Liver (tissue), 9 donors: ENCODE measurements around the gene BMX. TPM values are rescaled to one million over a fixed set of nuclear protein-coding genes. Genes with fewer than 3 reads are reported as not detected.

ENCODE experiments used
- DNase-seq: peaks from one replicate; pipeline ENCODE4 v3.0.0-alpha.2; 2017; ENCODE audit warnings: low spot score
- H3K27ac ChIP-seq, 2 donors: one replicate each; pipeline ENCODE4 v1.7.0; 2013; ENCODE audit warnings: inconsistent platforms in 2 of 2, low read length in 2 of 2, control low read depth in 1 of 2, low read depth in 1 of 2, mild to moderate bottlenecking in 1 of 2
- H3K27me3 ChIP-seq, 4 donors: one replicate each; pipeline versions ENCODE4 v1.6.1 to v1.7.0; 2013; ENCODE audit warnings: low read length in 3 of 4, inconsistent platforms in 1 of 4, mild to moderate bottlenecking in 1 of 4, moderate library complexity in 1 of 4; ENCODE audit not compliant: control insufficient read depth in 4 of 4, insufficient read depth in 4 of 4
- H3K36me3 ChIP-seq, 4 donors: one replicate each; pipeline versions ENCODE4 v1.6.1 to v1.7.0; 2013; ENCODE audit warnings: low read length in 3 of 4, mild to moderate bottlenecking in 3 of 4, low read depth in 1 of 4, moderate library complexity in 1 of 4; ENCODE audit not compliant: control insufficient read depth in 4 of 4, insufficient read depth in 3 of 4
- H3K4me1 ChIP-seq, 4 donors: one replicate each; pipeline versions ENCODE4 v1.6.1 to v1.7.0; 2013; ENCODE audit warnings: low read length in 3 of 4, mild to moderate bottlenecking in 3 of 4, moderate library complexity in 1 of 4; ENCODE audit not compliant: control insufficient read depth in 4 of 4, insufficient read depth in 4 of 4
- H3K4me3 ChIP-seq, 3 donors: one replicate each; pipeline versions ENCODE4 v1.6.1 to v1.7.0; 2013; ENCODE audit warnings: low read length in 3 of 3, control low read depth in 1 of 3, low read depth in 1 of 3, mild to moderate bottlenecking in 1 of 3
- H3K9ac ChIP-seq, 2 donors: one replicate each; pipeline ENCODE4 v1.7.0; 2013; ENCODE audit warnings: low read length in 2 of 2, mild to moderate bottlenecking in 2 of 2, moderate library complexity in 2 of 2, control low read depth in 1 of 2, low read depth in 1 of 2
- H3K9me3 ChIP-seq, 4 donors: one replicate each; pipeline versions ENCODE4 v1.6.1 to v1.7.0; 2013; ENCODE audit warnings: low read length in 3 of 4; ENCODE audit not compliant: control insufficient read depth in 4 of 4
- ATF3 ChIP-seq: IDR thresholded peaks from 2 replicates; pipeline ENCODE4 v1.6.1; 2016; ENCODE audit warnings: antibody characterized with exemption
- EGR1 ChIP-seq, 2 donors: IDR thresholded peaks; 2 replicates each; pipeline ENCODE4 v1.6.1; 2016 to 2018; ENCODE audit warnings: antibody characterized with exemption in 2 of 2, low read depth in 2 of 2
- FOXA1 ChIP-seq: IDR thresholded peaks from 2 replicates; pipeline ENCODE4 v1.6.1; 2016; ENCODE audit warnings: antibody characterized with exemption
- FOXA2 ChIP-seq: IDR thresholded peaks from 2 replicates; pipeline ENCODE4 v1.6.1; 2016; ENCODE audit warnings: antibody characterized with exemption
- GABPA ChIP-seq, 2 donors: IDR thresholded peaks in 1 of 2; conservative IDR thresholded peaks in 1 of 2; 2 replicates each; pipeline ENCODE4 v1.6.1; 2016; ENCODE audit warnings: antibody characterized with exemption in 2 of 2, mild to moderate bottlenecking in 1 of 2, moderate library complexity in 1 of 2
- HNF4A ChIP-seq, 2 donors: conservative IDR thresholded peaks; 2 replicates each; pipeline ENCODE4 v1.6.1; 2016; ENCODE audit warnings: antibody characterized with exemption in 2 of 2, mild to moderate bottlenecking in 2 of 2
- HNF4G ChIP-seq: IDR thresholded peaks from 2 replicates; pipeline ENCODE4 v1.6.1; 2016; ENCODE audit warnings: antibody characterized with exemption
- JUND ChIP-seq, 2 donors: IDR thresholded peaks; 2 replicates each; pipeline ENCODE4 v1.6.1; 2016; ENCODE audit warnings: antibody characterized with exemption in 2 of 2
- MAX ChIP-seq: IDR thresholded peaks from 2 replicates; pipeline ENCODE4 v1.6.1; 2016; ENCODE audit warnings: antibody characterized with exemption
- NR2F2 ChIP-seq: IDR thresholded peaks from 2 replicates; pipeline ENCODE4 v1.6.1; 2016; ENCODE audit warnings: antibody characterized with exemption
- RAD21 ChIP-seq, 2 donors: IDR thresholded peaks; 2 replicates each; pipeline ENCODE4 v1.6.1; 2016; ENCODE audit warnings: antibody characterized with exemption in 2 of 2, mild to moderate bottlenecking in 2 of 2
- RXRA ChIP-seq, 2 donors: IDR thresholded peaks; 2 replicates each; pipeline ENCODE4 v1.6.1; 2017 to 2018; ENCODE audit warnings: antibody characterized with exemption in 2 of 2, mild to moderate bottlenecking in 1 of 2
- SP1 ChIP-seq: IDR thresholded peaks from 2 replicates; pipeline ENCODE4 v1.6.1; 2018; ENCODE audit warnings: antibody characterized with exemption, mild to moderate bottlenecking
- TAF1 ChIP-seq: conservative IDR thresholded peaks from 2 replicates; pipeline ENCODE4 v1.6.1; 2016; ENCODE audit warnings: antibody characterized with exemption, mild to moderate bottlenecking
- YY1 ChIP-seq: IDR thresholded peaks from 2 replicates; pipeline ENCODE4 v1.6.1; 2016; ENCODE audit warnings: antibody characterized with exemption, mild to moderate bottlenecking
- WGBS: extraction: QIAGEN DNeasy Blood & Tissue Kit; methylation state at CpG from one replicate; pipeline ENCODE4 v1.1.7; 2013; 5-methylcytosine and 5-hydroxymethylcytosine counted together
- polyA plus RNA-seq, 2 donors: library from polyadenylated mRNA; stranded (reverse) in 1 of 2; unstranded in 1 of 2; fragments of 200-250 nt in 1 of 2; fragments of >200 nt in 1 of 2; fragmentation: Nextera tagmentation in 1 of 2; extraction: Ambion mirVana in 1 of 2; gene quantifications; one replicate each; pipeline versions ENCODE4 v1.2.1 to v1.2.3, GENCODE V29; 2013 to 2015
- total RNA-seq, 2 donors: library from RNA; depleted of rRNA; stranded (reverse); fragments of >200 nt; gene quantifications; one replicate each; pipeline ENCODE4 v1.2.3, GENCODE V29; 2014
- TF ChIP-seq, protein P1 (sequence below): IDR thresholded peaks from 2 replicates; pipeline ENCODE4 v1.6.1; 2016; ENCODE audit warnings: antibody characterized with exemption, mild to moderate bottlenecking
- TF ChIP-seq, protein P2 (sequence below): fragments of 150-350 bp; IDR thresholded peaks from 2 replicates; pipeline ENCODE4 v1.5.1; 2017; ENCODE audit warnings: improper control_type of control experiment, low read depth, low read length; ENCODE audit not compliant: missing input control
- TF ChIP-seq, protein P3 (sequence below): IDR thresholded peaks from 2 replicates; pipeline ENCODE4 v1.6.1; 2016; ENCODE audit warnings: antibody characterized with exemption
- donor health status: healthy.
- donor health status: healthy.
- donor health status: healthy.
- donor health status: healthy.
- donor health status: healthy.

The BMX gene
- total and polyA plus RNA-seq, 4 donors = 0.23 to 0.67 (median 0.33) TPM

DNA sequence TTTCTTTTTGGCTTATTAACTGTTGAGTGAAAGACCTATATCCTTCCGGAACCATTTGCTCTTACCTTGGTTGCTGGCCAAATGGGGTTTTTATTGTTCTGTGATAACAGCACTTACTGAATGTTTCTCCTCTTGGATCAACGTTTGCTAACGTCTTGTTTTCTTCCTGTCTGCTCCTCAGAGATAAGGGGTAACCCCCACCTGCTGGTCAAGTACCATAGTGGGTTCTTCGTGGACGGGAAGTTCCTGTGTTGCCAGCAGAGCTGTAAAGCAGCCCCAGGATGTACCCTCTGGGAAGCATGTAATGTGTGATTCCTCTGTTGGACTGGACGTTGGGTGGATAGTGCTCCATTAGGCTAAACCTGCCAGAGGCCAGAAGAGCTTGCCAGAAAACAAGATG, 15.3 kb downstream of the BMX start:
- Histone ChIP-seq H3K4me1 (no peaks in the 10 kb centered on the region), H3K27ac (no peak overlapping the region), H3K36me3 (no peaks in the 10 kb centered on the region), H3K9me3 (no peaks in the 10 kb centered on the region), H3K9ac (no peak overlapping the region), H3K27me3 (no peaks in the 10 kb centered on the region), H3K4me3 (no peak overlapping the region)
- DNase-seq = no peak
- TF ChIP-seq RXRA (IDR thresholded peaks at IDR 0.05) = no peak
- TF ChIP-seq GABPA (IDR thresholded peaks at IDR 0.05 in 1 of 2, conservative IDR thresholded peaks at IDR 0.05 in 1 of 2) = no peak
- TF ChIP-seq, protein P1, sequence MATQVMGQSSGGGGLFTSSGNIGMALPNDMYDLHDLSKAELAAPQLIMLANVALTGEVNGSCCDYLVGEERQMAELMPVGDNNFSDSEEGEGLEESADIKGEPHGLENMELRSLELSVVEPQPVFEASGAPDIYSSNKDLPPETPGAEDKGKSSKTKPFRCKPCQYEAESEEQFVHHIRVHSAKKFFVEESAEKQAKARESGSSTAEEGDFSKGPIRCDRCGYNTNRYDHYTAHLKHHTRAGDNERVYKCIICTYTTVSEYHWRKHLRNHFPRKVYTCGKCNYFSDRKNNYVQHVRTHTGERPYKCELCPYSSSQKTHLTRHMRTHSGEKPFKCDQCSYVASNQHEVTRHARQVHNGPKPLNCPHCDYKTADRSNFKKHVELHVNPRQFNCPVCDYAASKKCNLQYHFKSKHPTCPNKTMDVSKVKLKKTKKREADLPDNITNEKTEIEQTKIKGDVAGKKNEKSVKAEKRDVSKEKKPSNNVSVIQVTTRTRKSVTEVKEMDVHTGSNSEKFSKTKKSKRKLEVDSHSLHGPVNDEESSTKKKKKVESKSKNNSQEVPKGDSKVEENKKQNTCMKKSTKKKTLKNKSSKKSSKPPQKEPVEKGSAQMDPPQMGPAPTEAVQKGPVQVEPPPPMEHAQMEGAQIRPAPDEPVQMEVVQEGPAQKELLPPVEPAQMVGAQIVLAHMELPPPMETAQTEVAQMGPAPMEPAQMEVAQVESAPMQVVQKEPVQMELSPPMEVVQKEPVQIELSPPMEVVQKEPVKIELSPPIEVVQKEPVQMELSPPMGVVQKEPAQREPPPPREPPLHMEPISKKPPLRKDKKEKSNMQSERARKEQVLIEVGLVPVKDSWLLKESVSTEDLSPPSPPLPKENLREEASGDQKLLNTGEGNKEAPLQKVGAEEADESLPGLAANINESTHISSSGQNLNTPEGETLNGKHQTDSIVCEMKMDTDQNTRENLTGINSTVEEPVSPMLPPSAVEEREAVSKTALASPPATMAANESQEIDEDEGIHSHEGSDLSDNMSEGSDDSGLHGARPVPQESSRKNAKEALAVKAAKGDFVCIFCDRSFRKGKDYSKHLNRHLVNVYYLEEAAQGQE = no peak
- TF ChIP-seq FOXA2 = no peak
- TF ChIP-seq, protein P2, sequence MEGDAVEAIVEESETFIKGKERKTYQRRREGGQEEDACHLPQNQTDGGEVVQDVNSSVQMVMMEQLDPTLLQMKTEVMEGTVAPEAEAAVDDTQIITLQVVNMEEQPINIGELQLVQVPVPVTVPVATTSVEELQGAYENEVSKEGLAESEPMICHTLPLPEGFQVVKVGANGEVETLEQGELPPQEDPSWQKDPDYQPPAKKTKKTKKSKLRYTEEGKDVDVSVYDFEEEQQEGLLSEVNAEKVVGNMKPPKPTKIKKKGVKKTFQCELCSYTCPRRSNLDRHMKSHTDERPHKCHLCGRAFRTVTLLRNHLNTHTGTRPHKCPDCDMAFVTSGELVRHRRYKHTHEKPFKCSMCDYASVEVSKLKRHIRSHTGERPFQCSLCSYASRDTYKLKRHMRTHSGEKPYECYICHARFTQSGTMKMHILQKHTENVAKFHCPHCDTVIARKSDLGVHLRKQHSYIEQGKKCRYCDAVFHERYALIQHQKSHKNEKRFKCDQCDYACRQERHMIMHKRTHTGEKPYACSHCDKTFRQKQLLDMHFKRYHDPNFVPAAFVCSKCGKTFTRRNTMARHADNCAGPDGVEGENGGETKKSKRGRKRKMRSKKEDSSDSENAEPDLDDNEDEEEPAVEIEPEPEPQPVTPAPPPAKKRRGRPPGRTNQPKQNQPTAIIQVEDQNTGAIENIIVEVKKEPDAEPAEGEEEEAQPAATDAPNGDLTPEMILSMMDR = no peak
- TF ChIP-seq, protein P3, sequence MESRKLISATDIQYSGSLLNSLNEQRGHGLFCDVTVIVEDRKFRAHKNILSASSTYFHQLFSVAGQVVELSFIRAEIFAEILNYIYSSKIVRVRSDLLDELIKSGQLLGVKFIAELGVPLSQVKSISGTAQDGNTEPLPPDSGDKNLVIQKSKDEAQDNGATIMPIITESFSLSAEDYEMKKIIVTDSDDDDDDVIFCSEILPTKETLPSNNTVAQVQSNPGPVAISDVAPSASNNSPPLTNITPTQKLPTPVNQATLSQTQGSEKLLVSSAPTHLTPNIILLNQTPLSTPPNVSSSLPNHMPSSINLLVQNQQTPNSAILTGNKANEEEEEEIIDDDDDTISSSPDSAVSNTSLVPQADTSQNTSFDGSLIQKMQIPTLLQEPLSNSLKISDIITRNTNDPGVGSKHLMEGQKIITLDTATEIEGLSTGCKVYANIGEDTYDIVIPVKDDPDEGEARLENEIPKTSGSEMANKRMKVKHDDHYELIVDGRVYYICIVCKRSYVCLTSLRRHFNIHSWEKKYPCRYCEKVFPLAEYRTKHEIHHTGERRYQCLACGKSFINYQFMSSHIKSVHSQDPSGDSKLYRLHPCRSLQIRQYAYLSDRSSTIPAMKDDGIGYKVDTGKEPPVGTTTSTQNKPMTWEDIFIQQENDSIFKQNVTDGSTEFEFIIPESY = no peak
- TF ChIP-seq SP1 = no peak
- TF ChIP-seq RAD21 (IDR thresholded peaks at IDR 0.05) = no peak
- TF ChIP-seq HNF4A (conservative IDR thresholded peaks at IDR 0.05) = no peak
- TF ChIP-seq JUND (IDR thresholded peaks at IDR 0.05) = no peak
- TF ChIP-seq EGR1 (IDR thresholded peaks at IDR 0.05; ENCODE audit: low read depth in 2 of 2) = no peak
- no peak for TF ChIP-seq MAX
- TF ChIP-seq YY1 = no peak
- no peak for TF ChIP-seq ATF3
- TF ChIP-seq TAF1 = no peak
- TF ChIP-seq HNF4G = no peak
- no peak for TF ChIP-seq NR2F2
- TF ChIP-seq FOXA1 = no peak
- WGBS = 55% methylated on average over 6 of the region's 6 CpGs

- H3K4me3 ChIP-seq = no peak overlapping the region
- H3K27me3 ChIP-seq = no peaks in the 10 kb centered on the region
- H3K27ac ChIP-seq = no peak overlapping the region
- no peak for DNase-seq
- no peak for TF ChIP-seq JUND (IDR thresholded peaks at IDR 0.05)
- TF ChIP-seq HNF4A (conservative IDR thresholded peaks at IDR 0.05) = no peak
- no peak for TF ChIP-seq EGR1 (IDR thresholded peaks at IDR 0.05; ENCODE audit: low read depth in 2 of 2)
- 68% methylated on average over 3 of the region's 3 CpGs for WGBS
- H3K9me3 ChIP-seq = no peaks in the 10 kb centered on the region
- no peaks in the 10 kb centered on the region for H3K36me3 ChIP-seq
- H3K4me1 ChIP-seq = no peaks in the 10 kb centered on the region
- H3K9ac ChIP-seq = no peak overlapping the region
Observed at GRCh38 chrX:15522464-15522863, 21.9 kb downstream of the BMX start.
